ENCODE results near the gene IDH2. TPM values are rescaled to one million over a fixed set of nuclear protein-coding genes. Genes with fewer than 3 reads are reported as not detected.

IDH2 gene
- total and polyA plus RNA-seq, 10 of the 15 experiments (the other 5 are each of a cell fraction or from before 2014, with no cell fraction given), result 2.3 to 358 (median 242) TPM

GRCh38 chr15:90095521-90095959, 6.7 kb downstream of the IDH2 start (continued):
- no peak for TF ChIP-seq NKRF (conservative IDR thresholded peaks at IDR 0.05)
- no peak for TF ChIP-seq ZNF24 (IDR thresholded peaks at IDR 0.05)
- TF ChIP-seq CHD1 (IDR thresholded peaks at IDR 0.05; ENCODE audit: low read depth, low read length), result no peak
- TF ChIP-seq SP1 (IDR thresholded peaks at IDR 0.05; ENCODE audit: low read depth, low read length), result no peak
- TF ChIP-seq REST (IDR thresholded peaks at IDR 0.05; ENCODE audit: low read depth, low read length), result no peak
- no peak for TF ChIP-seq HSF1 (IDR thresholded peaks at IDR 0.05; ENCODE audit: low read depth, low read length)
- no peak for TF ChIP-seq SMAD5 (IDR thresholded peaks at IDR 0.05; ENCODE audit: low read depth)
- no peak for TF ChIP-seq IRF5 (IDR thresholded peaks at IDR 0.05; ENCODE audit: borderline replicate concordance)
- no peak for TF ChIP-seq STAT3 (IDR thresholded peaks at IDR 0.05; ENCODE audit: low read depth, low read length)
- no peak for TF ChIP-seq MTA3 (IDR thresholded peaks at IDR 0.05; ENCODE audit: borderline replicate concordance, low read length)
- no peak for TF ChIP-seq KDM1A (IDR thresholded peaks at IDR 0.05; ENCODE audit: borderline replicate concordance)
- no peak for TF ChIP-seq FOXK2 (IDR thresholded peaks at IDR 0.05)
- TF ChIP-seq RFX5 (IDR thresholded peaks at IDR 0.05; ENCODE audit: low read depth, low read length), result no peak
- TF ChIP-seq RUNX3 (IDR thresholded peaks at IDR 0.05; ENCODE audit: low read length), result peak; percentile 64; the same call in 1 of the 2 replicates
- TF ChIP-seq ZNF384 (IDR thresholded peaks at IDR 0.05; ENCODE audit: borderline replicate concordance, low read depth, low read length), result no peak
- 0 out of 2 replicates have a peak, but pooled peaks have one; percentile 41 for TF ChIP-seq TCF12 (IDR thresholded peaks at IDR 0.05; ENCODE audit: low read depth, low read length)

All from GM12878 (cell line).